Stimulated activated CD4-positive, alpha-beta T cell treated with anti-CD3 and anti-CD28 coated beads, Interleukin-1b, Interleukin-23, amount 100 ng/mL, for 48 hours (primary cell): Measurements from ENCODE around the gene CBFA2T3.

Source experiments
- DNase-seq: peaks from one replicate; pipeline ENCODE4 v3.0.0-alpha.2; 2020

CBFA2T3 gene

GRCh38 chr16:88995194-88995593, 18.2 kb upstream of the CBFA2T3 start:
- DNase-seq, result no peak

- no peak for DNase-seq
Observed at GRCh38 chr16:88994695-88995094, 17.7 kb upstream of the CBFA2T3 start.

GRCh38 chr16:88993946-88994600, 17.1 kb upstream of the CBFA2T3 start:
- no peak for DNase-seq

- DNase-seq, result no peak
Observed at GRCh38 chr16:88993166-88993761, 16.3 kb upstream of the CBFA2T3 start.

GRCh38 chr16:88992351-88993165, 15.6 kb upstream of the CBFA2T3 start:
- no peak for DNase-seq

GRCh38 chr16:88991813-88992350, 14.9 kb upstream of the CBFA2T3 start:
- DNase-seq, result no peak

GRCh38 chr16:88989852-88990547, 13.0 kb upstream of the CBFA2T3 start:
- no peak for DNase-seq

- DNase-seq, result no peak
Observed at GRCh38 chr16:88988980-88989811, 12.2 kb upstream of the CBFA2T3 start.

GRCh38 chr16:88985521-88985920, 8.5 kb upstream of the CBFA2T3 start:
- no peak for DNase-seq

GRCh38 chr16:88983771-88984687, 7.0 kb upstream of the CBFA2T3 start:
- no peak for DNase-seq

GRCh38 chr16:88983165-88983564, 6.2 kb upstream of the CBFA2T3 start:
- no peak for DNase-seq

GRCh38 chr16:88982286-88983084, 5.5 kb upstream of the CBFA2T3 start:
- no peak for DNase-seq

GRCh38 chr16:88979353-88980015, 2.5 kb upstream of the CBFA2T3 start:
- DNase-seq, result no peak

GRCh38 chr16:88978608-88979346, 1.8 kb upstream of the CBFA2T3 start:
- no peak for DNase-seq

- DNase-seq, result no peak
Observed at GRCh38 chr16:88977812-88978607, 1.0 kb upstream of the CBFA2T3 start.

GRCh38 chr16:88976366-88977017, 515 bp downstream of the CBFA2T3 start:
- DNase-seq, result no peak

- no peak for DNase-seq
Observed at GRCh38 chr16:88975511-88976061, 1.4 kb downstream of the CBFA2T3 start.
